Transverse colon (tissue), 4 donors: Measurements from ENCODE around the gene AREL1. TPM values are rescaled to one million over a fixed set of nuclear protein-coding genes. Genes with fewer than 3 reads are reported as not detected.

ENCODE experiments used
- DNase-seq: peaks from one replicate; pipeline ENCODE4 v3.0.0-alpha.2; 2019
- H3K27ac ChIP-seq, 4 donors: fragments of 200-600 bp; sonication (generic); 2 replicates each; pipeline ENCODE4 v1.5.1; 2016 to 2018; ENCODE audit warnings: inconsistent platforms in 4 of 4
- H3K27me3 ChIP-seq: fragments of 200-600 bp; sonication (generic); 2 replicates; pipeline ENCODE4 v1.5.1; 2017; ENCODE audit warnings: inconsistent platforms
- H3K36me3 ChIP-seq, 4 donors: fragments of 200-600 bp; sonication (generic); 2 replicates each; pipeline ENCODE4 v1.5.1; 2017 to 2019; ENCODE audit warnings: inconsistent platforms in 4 of 4
- H3K4me1 ChIP-seq, 4 donors: fragments of 200-600 bp; sonication (generic); 2 replicates each; pipeline ENCODE4 v1.5.1; 2017 to 2020; ENCODE audit warnings: inconsistent platforms in 4 of 4
- H3K4me3 ChIP-seq, 4 donors: fragments of 200-600 bp; sonication (generic); 1 replicate in 1 of 4; 2 replicates in 3 of 4; pipeline versions ENCODE4 v1.5.1 to v1.6.1; 2017 to 2019; ENCODE audit warnings: inconsistent platforms in 4 of 4
- H3K9me3 ChIP-seq, 2 donors: fragments of 200-600 bp; sonication (generic); 2 replicates each; pipeline ENCODE4 v1.5.1; 2017 to 2019; ENCODE audit warnings: inconsistent platforms in 2 of 2
- EP300 ChIP-seq: sonication (generic); formaldehyde crosslinking; IDR thresholded peaks from one replicate; pipeline ENCODE4 v1.6.1; 2017; ENCODE audit warnings: antibody characterized with exemption, low read depth
- POLR2A ChIP-seq: fragments of 450-650 bp; IDR thresholded peaks from one replicate; pipeline ENCODE4 v1.6.1; 2016; ENCODE audit warnings: antibody characterized with exemption, mild to moderate bottlenecking, moderate library complexity
- POLR2AphosphoS5 ChIP-seq, 3 donors: sonication (generic); formaldehyde crosslinking; IDR thresholded peaks; one replicate each; pipeline ENCODE4 v1.6.1; 2016; ENCODE audit warnings: antibody characterized with exemption in 3 of 3
- WGBS, 2 donors: methylation state at CpG; one replicate each; pipeline ENCODE4 v1.1.5; 2018; ENCODE audit warnings: low coverage in 1 of 2; 5-methylcytosine and 5-hydroxymethylcytosine counted together
- in situ Hi-C, 4 donors: fragments of 200-750 bp; cut with MboI; loops; one replicate each; pipeline versions ENCODE4 v1.15.0 to v1.15.1; 2017; ENCODE audit warnings: low sequenced_read_pairs in 3 of 4, low pct_ligation_motif_present in 1 of 4, low pct_unique_long_range_greater_than_20kb in 1 of 4
- intact Hi-C: fragments of 100-400 bp; cut with DNase I; formaldehyde crosslinking; loops from one replicate; pipeline ENCODE4 v1.15.1; 2023; ENCODE audit warnings: low total_unique reads
- total RNA-seq, 4 donors: library from RNA; depleted of rRNA; stranded (reverse); fragments of >200 nt; gene quantifications; one replicate each; pipeline ENCODE4 v1.1.0, GENCODE V29; 2016
- TF ChIP-seq, protein P1 (sequence below), 5 experiments: fragments of 200-600 bp in 3 of 5; fragments of 450-650 bp in 2 of 5; sonication (generic) in 3 of 5; IDR thresholded peaks; 1 replicate in 2 of 5; 2 replicates in 3 of 5; pipeline ENCODE4 v1.5.1; 2016 to 2017; ENCODE audit warnings: antibody characterized with exemption in 5 of 5, inconsistent platforms in 3 of 5, mild to moderate bottlenecking in 2 of 5, moderate library complexity in 1 of 5

AREL1 gene
- total RNA-seq, 4 donors from 2014 or later = 22.4 to 57.1 (median 41.1) TPM

DNA sequence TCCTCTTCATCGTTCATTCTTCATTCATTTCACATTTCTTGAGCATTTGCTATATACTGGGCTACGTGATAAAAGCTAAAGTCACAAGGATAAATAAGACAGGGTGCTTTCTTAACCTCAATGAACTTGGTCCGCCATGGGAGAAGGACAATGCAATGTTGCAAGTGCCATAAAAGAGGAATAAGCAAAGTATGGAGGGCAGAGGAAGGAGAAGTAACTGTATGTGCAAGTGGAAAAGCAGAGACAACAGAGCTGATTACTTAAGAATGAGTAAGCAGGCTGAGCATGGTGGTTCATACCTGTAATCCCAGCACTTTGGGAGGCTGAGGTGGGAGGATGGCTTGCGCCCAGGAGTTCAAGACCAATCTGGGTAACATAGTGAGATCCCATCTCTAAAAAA is 14.4 kb downstream of the AREL1 start:
- no peak for TF ChIP-seq EP300
- TF ChIP-seq, protein P1, sequence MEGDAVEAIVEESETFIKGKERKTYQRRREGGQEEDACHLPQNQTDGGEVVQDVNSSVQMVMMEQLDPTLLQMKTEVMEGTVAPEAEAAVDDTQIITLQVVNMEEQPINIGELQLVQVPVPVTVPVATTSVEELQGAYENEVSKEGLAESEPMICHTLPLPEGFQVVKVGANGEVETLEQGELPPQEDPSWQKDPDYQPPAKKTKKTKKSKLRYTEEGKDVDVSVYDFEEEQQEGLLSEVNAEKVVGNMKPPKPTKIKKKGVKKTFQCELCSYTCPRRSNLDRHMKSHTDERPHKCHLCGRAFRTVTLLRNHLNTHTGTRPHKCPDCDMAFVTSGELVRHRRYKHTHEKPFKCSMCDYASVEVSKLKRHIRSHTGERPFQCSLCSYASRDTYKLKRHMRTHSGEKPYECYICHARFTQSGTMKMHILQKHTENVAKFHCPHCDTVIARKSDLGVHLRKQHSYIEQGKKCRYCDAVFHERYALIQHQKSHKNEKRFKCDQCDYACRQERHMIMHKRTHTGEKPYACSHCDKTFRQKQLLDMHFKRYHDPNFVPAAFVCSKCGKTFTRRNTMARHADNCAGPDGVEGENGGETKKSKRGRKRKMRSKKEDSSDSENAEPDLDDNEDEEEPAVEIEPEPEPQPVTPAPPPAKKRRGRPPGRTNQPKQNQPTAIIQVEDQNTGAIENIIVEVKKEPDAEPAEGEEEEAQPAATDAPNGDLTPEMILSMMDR (IDR thresholded peaks at IDR 0.05) = no peak
- TF ChIP-seq POLR2A = no peak
- no peak for TF ChIP-seq POLR2AphosphoS5 (IDR thresholded peaks at IDR 0.05)
- 93 to 95% methylated on average over 3 to 4 of the region's 4 CpGs for WGBS, 2 donors
- in situ Hi-C loops (no loop called here), intact Hi-C loops (no loop called here)
- H3K27me3 ChIP-seq = no peaks in the 10 kb centered on the region
- no peaks in the 10 kb centered on the region for H3K9me3 ChIP-seq
- no peaks in the 10 kb centered on the region for H3K4me1 ChIP-seq
- H3K36me3 ChIP-seq = no peaks in the 10 kb centered on the region
- H3K27ac ChIP-seq = no peak overlapping the region
- no peak for DNase-seq
- no peak overlapping the region for H3K4me3 ChIP-seq

DNA sequence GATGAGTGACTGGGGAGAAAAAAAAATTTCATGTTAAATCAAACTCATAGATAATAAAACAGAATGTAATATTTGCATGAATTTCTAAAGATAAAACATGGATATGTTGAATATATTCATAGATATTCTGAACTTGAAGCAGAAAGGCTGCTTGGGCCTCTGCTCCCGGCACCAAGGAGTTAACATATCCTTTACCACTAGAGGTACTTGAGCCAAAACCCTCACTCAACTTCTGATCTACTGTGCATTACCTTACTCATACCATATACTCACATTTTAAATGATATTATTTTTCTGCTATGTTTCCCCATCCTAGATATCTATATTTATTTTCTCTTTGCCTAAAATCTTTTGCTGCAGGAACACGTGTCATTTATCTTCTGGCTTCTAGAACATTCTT is 14.9 kb downstream of the AREL1 start:
- in situ Hi-C loops = no loop called here
- TF ChIP-seq, protein P1 (IDR thresholded peaks at IDR 0.05) = no peak
- no peak for TF ChIP-seq POLR2AphosphoS5 (IDR thresholded peaks at IDR 0.05)
- TF ChIP-seq POLR2A = no peak
- no peak for TF ChIP-seq EP300
- no peaks in the 10 kb centered on the region for H3K36me3 ChIP-seq
- H3K4me1 ChIP-seq = no peaks in the 10 kb centered on the region
- WGBS, 2 donors = 94 to 100% methylated on average over 1 to 2 of the region's 2 CpGs
- H3K9me3 ChIP-seq = no peaks in the 10 kb centered on the region
- H3K4me3 ChIP-seq = no peak overlapping the region
- DNase-seq = no peak
- no peaks in the 10 kb centered on the region for H3K27me3 ChIP-seq
- intact Hi-C loops = no loop called here
- no peak overlapping the region for H3K27ac ChIP-seq

DNA sequence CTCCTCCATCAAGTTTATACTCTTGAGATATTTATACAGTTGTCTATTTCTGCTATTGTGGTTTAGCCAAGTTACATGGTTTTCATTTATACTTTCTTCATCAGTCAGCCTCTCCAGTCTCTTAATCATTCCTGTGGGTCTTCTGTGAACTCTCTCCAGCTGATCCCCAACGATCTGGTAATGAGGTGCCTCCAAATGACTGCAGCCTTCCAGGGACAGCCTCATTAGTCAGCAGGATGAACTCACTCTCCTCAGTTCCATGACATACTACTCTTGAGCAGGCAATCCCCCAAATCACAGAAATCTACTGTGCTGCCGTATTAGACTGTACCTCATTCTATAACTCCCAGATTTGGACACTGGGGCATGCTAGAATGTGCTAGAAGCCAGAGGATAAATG is 15.3 kb downstream of the AREL1 start:
- WGBS, 2 donors = 60 to 86% methylated on average over 1 to 2 of the region's 2 CpGs
- H3K36me3 ChIP-seq = no peaks in the 10 kb centered on the region
- no peaks in the 10 kb centered on the region for H3K9me3 ChIP-seq
- no peak overlapping the region for H3K27ac ChIP-seq
- no peak overlapping the region for H3K4me3 ChIP-seq
- in situ Hi-C loops (no loop called here), intact Hi-C loops (no loop called here)
- no peak for DNase-seq
- H3K27me3 ChIP-seq = no peaks in the 10 kb centered on the region
- TF ChIP-seq EP300 (no peak), POLR2AphosphoS5 (IDR thresholded peaks at IDR 0.05) (no peak), POLR2A (no peak)
- TF ChIP-seq, protein P1 (IDR thresholded peaks at IDR 0.05) = no peak
- H3K4me1 ChIP-seq = no peaks in the 10 kb centered on the region

DNA sequence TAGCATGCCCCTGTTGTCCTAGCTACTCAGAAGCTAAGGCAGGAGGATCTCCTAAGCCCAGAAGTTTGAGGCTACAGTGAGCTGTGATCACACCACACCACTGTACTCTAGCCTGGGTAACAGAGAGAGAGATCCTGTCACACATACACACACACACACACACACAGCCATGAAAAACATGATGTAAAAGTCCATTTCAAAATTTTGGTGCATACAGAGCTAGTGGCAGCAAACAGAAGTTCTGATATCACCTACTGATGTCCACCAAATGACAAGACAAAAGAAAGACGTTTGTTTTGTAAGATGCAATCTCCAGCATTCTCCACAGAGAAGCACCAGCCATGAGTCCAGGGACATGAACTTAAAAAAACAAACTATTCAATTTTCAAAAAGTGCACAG is 15.9 kb downstream of the AREL1 start:
- no peak overlapping the region for H3K4me3 ChIP-seq
- intact Hi-C loops (no loop called here), in situ Hi-C loops (no loop called here)
- TF ChIP-seq EP300 = no peak
- no peak for TF ChIP-seq POLR2A
- TF ChIP-seq, protein P1 (IDR thresholded peaks at IDR 0.05) = no peak
- TF ChIP-seq POLR2AphosphoS5 (IDR thresholded peaks at IDR 0.05) = no peak
- no peaks in the 10 kb centered on the region for H3K36me3 ChIP-seq
- DNase-seq = no peak
- H3K27ac ChIP-seq = no peak overlapping the region
- H3K9me3 ChIP-seq = no peaks in the 10 kb centered on the region
- WGBS, 2 donors = 79% methylated on average over 1 of the region's 1 CpG; no CpG with 5 or more reads in 1 of the 2 donors
- H3K4me1 ChIP-seq = no peaks in the 10 kb centered on the region
- no peaks in the 10 kb centered on the region for H3K27me3 ChIP-seq
